Endothelial cell (in vitro differentiated cells): ENCODE data around the gene RRP15. TPM values are rescaled to one million over a fixed set of nuclear protein-coding genes. Genes with fewer than 3 reads are reported as not detected.

ENCODE experiments used
- DNase-seq: peaks from one replicate; pipeline ENCODE4 v3.0.0; 2021; ENCODE audit warnings: low spot score
- H3K27ac Mint-ChIP-seq: one replicate; pipeline ENCODE4 v1.8.0; 2021; ENCODE audit warnings: mixed read lengths, inconsistent platforms; ENCODE audit not compliant: unreplicated experiment
- H3K27me3 Mint-ChIP-seq: one replicate; pipeline ENCODE4 v1.8.0; 2021; ENCODE audit warnings: mild to moderate bottlenecking, moderate library complexity, mixed read lengths, inconsistent platforms; ENCODE audit not compliant: unreplicated experiment
- H3K36me3 Mint-ChIP-seq: one replicate; pipeline ENCODE4 v1.8.0; 2021; ENCODE audit warnings: mild to moderate bottlenecking, low read depth, mixed read lengths, inconsistent platforms; ENCODE audit not compliant: unreplicated experiment
- H3K4me1 Mint-ChIP-seq: one replicate; pipeline ENCODE4 v1.8.0; 2021; ENCODE audit warnings: mild to moderate bottlenecking, mixed read lengths, inconsistent platforms; ENCODE audit not compliant: unreplicated experiment
- H3K4me3 Mint-ChIP-seq: one replicate; pipeline ENCODE4 v1.8.0; 2021; ENCODE audit warnings: mild to moderate bottlenecking, mixed read lengths, inconsistent platforms; ENCODE audit not compliant: unreplicated experiment
- H3K9me3 Mint-ChIP-seq: one replicate; pipeline ENCODE4 v1.8.0; 2021; ENCODE audit warnings: mixed read lengths, inconsistent platforms; ENCODE audit not compliant: unreplicated experiment
- total RNA-seq: library from RNA; stranded (reverse); fragmentation: NEBNext Ultra II Directional; extraction: Animal tissue kit (Norgen Biotek cat#: 25700); gene quantifications from one replicate; pipeline ENCODE4 v1.2.1, GENCODE V29; 2021; ENCODE audit not compliant: unreplicated experiment
- TF ChIP-seq, protein P1 (sequence below): fragments of 200-600 bp; sonication (generic); IDR thresholded peaks from one replicate; pipeline ENCODE4 v1.5.0; 2021; ENCODE audit warnings: antibody characterized with exemption; ENCODE audit not compliant: unreplicated experiment

RRP15 gene
- total RNA-seq, 1 donor from 2014 or later = 11.7 TPM

DNA sequence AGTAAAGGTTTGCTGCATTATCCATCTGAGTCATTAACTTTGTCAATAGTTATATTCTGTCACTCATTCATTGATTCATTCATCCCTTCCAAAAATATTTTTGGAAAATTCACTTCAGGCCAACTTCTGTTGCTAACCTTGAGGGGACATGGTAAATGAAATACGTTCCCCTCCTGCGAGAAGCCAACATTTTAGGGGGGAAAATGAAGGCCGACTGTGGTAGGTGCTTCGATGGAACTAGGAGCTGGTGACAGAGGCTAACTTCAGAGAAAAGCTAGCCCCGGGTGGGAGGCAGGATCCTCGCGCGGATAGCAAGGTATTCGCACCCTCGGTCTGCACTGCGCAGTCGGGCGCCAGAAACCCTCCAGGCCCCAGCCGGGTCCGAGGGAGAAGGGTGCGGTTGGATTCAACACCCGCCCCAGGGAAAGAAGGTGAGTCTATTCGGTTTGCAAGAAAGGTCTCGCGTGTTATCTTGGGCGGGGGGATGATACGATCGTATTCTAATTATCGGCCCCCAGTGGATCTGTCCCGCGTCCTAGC is 646 bp upstream of the RRP15 start:
- DNase-seq = peak; percentile 7
- peaks cover 4% of the 10 kb centered on the region for H3K27me3 Mint-ChIP-seq
- H3K4me3 Mint-ChIP-seq = peak overlapping the region; percentile 95

DNA sequence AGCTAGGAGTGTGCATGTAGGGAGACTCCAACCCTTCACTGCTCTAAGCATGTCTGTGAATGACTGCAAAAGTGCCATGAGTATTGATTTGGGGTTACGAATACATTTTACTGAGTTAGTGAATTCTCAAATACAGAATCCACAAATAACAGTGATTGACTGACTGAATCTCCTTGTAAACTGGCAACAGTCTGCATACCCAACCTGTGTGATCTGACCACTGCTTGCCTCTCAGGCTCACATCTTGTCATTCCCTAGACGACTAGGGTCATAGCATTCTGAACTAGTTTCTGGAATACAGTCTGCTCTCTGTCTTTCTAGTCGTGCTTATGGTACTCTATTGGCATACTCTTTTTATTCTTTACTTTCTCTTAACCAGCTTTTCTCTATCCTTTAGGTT is 7.4 kb downstream of the RRP15 start:
- no peak overlapping the region for H3K27ac Mint-ChIP-seq
- H3K27me3 Mint-ChIP-seq = no peaks in the 10 kb centered on the region
- H3K4me1 Mint-ChIP-seq = no peaks in the 10 kb centered on the region

More for the DNA sequence above, 646 bp upstream of the RRP15 start:
- H3K27ac Mint-ChIP-seq = peak overlapping the region; percentile 74
- no peaks in the 10 kb centered on the region for H3K9me3 Mint-ChIP-seq
- TF ChIP-seq, protein P1, sequence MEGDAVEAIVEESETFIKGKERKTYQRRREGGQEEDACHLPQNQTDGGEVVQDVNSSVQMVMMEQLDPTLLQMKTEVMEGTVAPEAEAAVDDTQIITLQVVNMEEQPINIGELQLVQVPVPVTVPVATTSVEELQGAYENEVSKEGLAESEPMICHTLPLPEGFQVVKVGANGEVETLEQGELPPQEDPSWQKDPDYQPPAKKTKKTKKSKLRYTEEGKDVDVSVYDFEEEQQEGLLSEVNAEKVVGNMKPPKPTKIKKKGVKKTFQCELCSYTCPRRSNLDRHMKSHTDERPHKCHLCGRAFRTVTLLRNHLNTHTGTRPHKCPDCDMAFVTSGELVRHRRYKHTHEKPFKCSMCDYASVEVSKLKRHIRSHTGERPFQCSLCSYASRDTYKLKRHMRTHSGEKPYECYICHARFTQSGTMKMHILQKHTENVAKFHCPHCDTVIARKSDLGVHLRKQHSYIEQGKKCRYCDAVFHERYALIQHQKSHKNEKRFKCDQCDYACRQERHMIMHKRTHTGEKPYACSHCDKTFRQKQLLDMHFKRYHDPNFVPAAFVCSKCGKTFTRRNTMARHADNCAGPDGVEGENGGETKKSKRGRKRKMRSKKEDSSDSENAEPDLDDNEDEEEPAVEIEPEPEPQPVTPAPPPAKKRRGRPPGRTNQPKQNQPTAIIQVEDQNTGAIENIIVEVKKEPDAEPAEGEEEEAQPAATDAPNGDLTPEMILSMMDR = no peak
- peaks cover 10% of the 10 kb centered on the region for H3K4me1 Mint-ChIP-seq
- H3K36me3 Mint-ChIP-seq = no peaks in the 10 kb centered on the region

DNA sequence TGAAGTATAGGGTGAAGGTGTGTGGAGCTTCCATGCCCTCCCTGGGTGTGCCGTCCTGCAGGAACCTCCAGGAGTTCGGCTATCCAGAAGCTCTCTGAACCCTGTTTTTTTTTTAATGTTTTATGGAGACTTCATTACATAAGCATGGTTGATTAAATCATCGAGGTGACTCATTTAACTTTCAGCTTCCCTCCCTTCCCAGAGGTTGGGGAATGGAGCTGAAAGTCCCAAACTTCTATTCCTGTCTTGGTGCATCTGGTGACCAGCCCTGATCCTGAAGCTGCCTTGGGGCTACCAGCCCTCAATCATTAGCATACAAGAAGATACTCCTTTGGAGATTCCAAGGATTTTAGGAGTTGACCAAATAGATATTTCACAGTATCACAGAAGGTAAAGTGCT is 9.5 kb downstream of the RRP15 start:
- no peaks in the 10 kb centered on the region for H3K9me3 Mint-ChIP-seq
- H3K4me1 Mint-ChIP-seq = no peaks in the 10 kb centered on the region
- H3K36me3 Mint-ChIP-seq = no peaks in the 10 kb centered on the region
- no peak overlapping the region for H3K27ac Mint-ChIP-seq
- DNase-seq = no peak
- TF ChIP-seq, protein P1 = no peak
- H3K27me3 Mint-ChIP-seq = no peaks in the 10 kb centered on the region
- no peak overlapping the region for H3K4me3 Mint-ChIP-seq

More for the DNA sequence above, 7.4 kb downstream of the RRP15 start:
- H3K4me3 Mint-ChIP-seq = no peak overlapping the region
- H3K36me3 Mint-ChIP-seq = no peaks in the 10 kb centered on the region
- H3K9me3 Mint-ChIP-seq = no peaks in the 10 kb centered on the region
- TF ChIP-seq, protein P1 = no peak
- no peak for DNase-seq

DNA sequence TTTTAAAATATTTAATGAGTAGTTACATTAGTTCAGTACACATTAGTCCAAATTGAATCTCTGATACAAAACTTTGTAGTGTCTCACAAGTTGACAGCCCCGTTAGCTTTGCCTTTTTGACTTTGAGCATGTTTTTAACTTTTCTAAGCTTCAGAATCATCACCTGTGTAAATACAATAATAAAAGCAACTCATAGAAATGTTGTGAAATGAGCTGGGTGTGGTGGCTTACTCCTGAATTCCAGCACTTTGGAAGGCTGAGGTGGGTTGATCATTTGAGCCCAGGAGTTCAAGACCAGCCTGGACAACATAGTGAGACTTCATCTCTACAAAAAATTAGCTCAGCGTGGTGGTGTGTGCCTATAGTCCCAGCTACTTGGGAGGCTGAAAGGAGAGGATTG is 11.1 kb downstream of the RRP15 start:
- no peak for DNase-seq
- Mint-ChIP-seq H3K36me3 (no peaks in the 10 kb centered on the region), H3K4me3 (no peak overlapping the region), H3K4me1 (no peaks in the 10 kb centered on the region), H3K9me3 (no peaks in the 10 kb centered on the region), H3K27me3 (no peaks in the 10 kb centered on the region), H3K27ac (no peak overlapping the region)
- TF ChIP-seq, protein P1 = no peak

DNA sequence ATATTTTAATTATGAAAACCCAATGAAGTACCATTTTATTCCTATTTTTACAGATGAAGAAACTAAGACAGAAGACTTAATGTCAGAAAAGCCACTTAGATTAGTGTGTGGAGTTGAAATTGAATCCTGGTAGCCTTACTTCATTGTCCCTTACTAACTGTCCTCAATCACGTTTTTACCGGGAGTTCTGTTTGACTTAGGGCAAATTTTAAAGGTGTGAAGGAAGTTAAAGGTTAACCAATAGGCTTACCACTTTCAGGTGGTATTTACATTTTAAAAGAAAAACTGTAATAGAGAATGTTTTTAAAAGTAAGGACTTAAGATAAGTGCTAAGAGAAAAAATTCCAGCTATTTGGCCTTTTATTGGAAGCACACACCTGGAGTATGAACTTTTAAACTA is 12.4 kb downstream of the RRP15 start:
- TF ChIP-seq, protein P1 = no peak
- Mint-ChIP-seq H3K4me1 (no peaks in the 10 kb centered on the region), H3K9me3 (no peaks in the 10 kb centered on the region), H3K27ac (no peak overlapping the region), H3K27me3 (no peaks in the 10 kb centered on the region), H3K4me3 (no peak overlapping the region), H3K36me3 (no peaks in the 10 kb centered on the region)
- no peak for DNase-seq
